OCI-LY7 (cell line): ENCODE results near the gene SERPINB10. TPM values are rescaled to one million over a fixed set of nuclear protein-coding genes. Genes with fewer than 3 reads are reported as not detected.

Experiments
- BruUV-seq: library from RNA; stranded (reverse); fragments of 400-500 nt; replicated peaks from 2 replicates; lab custom pipeline; 2021; lab: Mats Ljungman, UMichigan
- CTCF ChIA-PET: fragments of 300-600 bp; sonication (Branson Sonifier 250); formaldehyde crosslinking; loops from one replicate; lab custom pipeline; 2022; ENCODE audit warnings: antibody characterized with exemption; ENCODE audit not compliant: unreplicated experiment; lab: Charles Lee
- POLR2A ChIA-PET: fragments of 300-600 bp; sonication (Branson Sonifier 250); formaldehyde crosslinking; loops from one replicate; lab custom pipeline; 2022; ENCODE audit warnings: antibody characterized with exemption; lab: Charles Lee
- DNase-seq: peaks from one replicate; pipeline ENCODE4 v3.0.0-alpha.2; 2015; ENCODE audit warnings: low spot score
- H2AFZ ChIP-seq: fragments of 200-600 bp; sonication (generic), shearing (Covaris generic); 2 replicates; pipeline ENCODE4 v1.6.1; 2014; ENCODE audit warnings: mild to moderate bottlenecking, antibody characterized with exemption, low read length, moderate library complexity
- H3K27ac ChIP-seq: fragments of 200-600 bp; sonication (generic); 2 replicates; pipeline ENCODE4 v1.5.1; 2014; ENCODE audit warnings: mixed run types, low read depth, mild to moderate bottlenecking, moderate library complexity, low read length, inconsistent platforms; ENCODE audit not compliant: poor library complexity, severe bottlenecking
- H3K36me3 ChIP-seq: fragments of 200-600 bp; sonication (generic); 2 replicates; pipeline ENCODE4 v1.6.1; 2014; ENCODE audit warnings: mild to moderate bottlenecking, antibody characterized with exemption, low read length, moderate library complexity, mixed read lengths; ENCODE audit not compliant: insufficient read depth
- H3K4me1 ChIP-seq: fragments of 200-600 bp; sonication (generic); 2 replicates; pipeline ENCODE4 v1.5.1; 2014; ENCODE audit warnings: mild to moderate bottlenecking, low read length; ENCODE audit not compliant: insufficient read depth, poor library complexity, severe bottlenecking
- H3K4me2 ChIP-seq: fragments of 200-600 bp; sonication (generic); 2 replicates; pipeline ENCODE4 v1.6.1; 2014; ENCODE audit warnings: mild to moderate bottlenecking, low read length
- H3K4me3 ChIP-seq: fragments of 200-600 bp; sonication (generic); 2 replicates; pipeline ENCODE4 v1.5.1; 2014; ENCODE audit warnings: mild to moderate bottlenecking, low read depth, low read length; ENCODE audit not compliant: poor library complexity, severe bottlenecking
- H3K79me2 ChIP-seq: fragments of 200-600 bp; sonication (generic); 2 replicates; pipeline ENCODE4 v1.6.1; 2016; ENCODE audit warnings: low read depth, mild to moderate bottlenecking, low read length, moderate library complexity, mixed read lengths; ENCODE audit not compliant: insufficient read depth
- H3K9me2 ChIP-seq: fragments of 200-600 bp; sonication (generic); 2 replicates; pipeline ENCODE4 v1.6.1; 2016; ENCODE audit warnings: mild to moderate bottlenecking, low read length, mixed read lengths; ENCODE audit not compliant: insufficient read depth
- H3K9me3 ChIP-seq: fragments of 200-600 bp; sonication (generic); 2 replicates; pipeline ENCODE4 v1.6.1; 2014; ENCODE audit warnings: mild to moderate bottlenecking, mixed run types, low read length, mixed read lengths
- H4K20me1 ChIP-seq: fragments of 200-600 bp; sonication (generic); 2 replicates; pipeline ENCODE4 v1.6.1; 2014; ENCODE audit warnings: mild to moderate bottlenecking, antibody characterized with exemption, low read length, moderate library complexity, mixed read lengths; ENCODE audit not compliant: insufficient read depth
- CTCF ChIP-seq: fragments of 200-600 bp; sonication (generic); conservative IDR thresholded peaks from 2 replicates; pipeline ENCODE4 v1.5.1; 2014; ENCODE audit warnings: mild to moderate bottlenecking, antibody characterized with exemption, low read length, moderate library complexity, mixed read lengths
- EZH2phosphoT487 ChIP-seq: fragments of 200-600 bp; sonication (generic); IDR thresholded peaks from 2 replicates; pipeline ENCODE4 v1.6.1; 2018; ENCODE audit warnings: low read depth, borderline replicate concordance, mild to moderate bottlenecking, mixed run types, antibody characterized with exemption, low read length, moderate library complexity, mixed read lengths
- intact Hi-C: fragments of 100-400 bp; cut with micrococcal nuclease; formaldehyde crosslinking; loops from one replicate; pipeline ENCODE4 v1.10.0; 2022; ENCODE audit not compliant: unreplicated experiment
- total RNA-seq, 2 experiments: library from RNA; depleted of rRNA in 1 of 2; stranded (reverse); fragments of >200 nt in 1 of 2; shearing (Covaris generic) in 1 of 2; gene quantifications; 2 replicates each; pipeline ENCODE4 v1.2.3, GENCODE V29; 2014 to 2022

Gene SERPINB10
- total RNA-seq, 2 experiments from 2014 or later, result not detected

- no peaks in the 10 kb centered on the region for H4K20me1 ChIP-seq
- no peaks in the 10 kb centered on the region for H3K4me1 ChIP-seq
- no peak overlapping the region for H3K4me2 ChIP-seq
- CTCF ChIA-PET, result no interaction called here
- POLR2A ChIA-PET, result no interaction called here
- no peak overlapping the region for H2AFZ ChIP-seq
- no peaks in the 10 kb centered on the region for H3K79me2 ChIP-seq
- H3K27ac ChIP-seq, result no peak overlapping the region
- TF ChIP-seq CTCF, result no peak
- no peak for TF ChIP-seq EZH2phosphoT487
- no peak for DNase-seq
- no peaks in the 10 kb centered on the region for H3K36me3 ChIP-seq
- intact Hi-C loops, result no loop called here
- H3K9me3 ChIP-seq, result no peaks in the 10 kb centered on the region
- no peak overlapping the region for H3K4me3 ChIP-seq
- no TSS peak for BruUV-seq
- no peaks in the 10 kb centered on the region for H3K9me2 ChIP-seq
These were observed 3.7 kb upstream of the SERPINB10 start for GRCh38 chr18:63903851-63904570.

GRCh38 chr18:63904694-63905093, 3.1 kb upstream of the SERPINB10 start:
- H3K4me3 ChIP-seq, result no peak overlapping the region
- DNase-seq, result no peak
- TF ChIP-seq CTCF (no peak), EZH2phosphoT487 (no peak)
- CTCF ChIA-PET, result no interaction called here
- H3K9me3 ChIP-seq, result no peaks in the 10 kb centered on the region
- no peaks in the 10 kb centered on the region for H3K79me2 ChIP-seq
- no peaks in the 10 kb centered on the region for H3K9me2 ChIP-seq
- no peaks in the 10 kb centered on the region for H4K20me1 ChIP-seq
- no TSS peak for BruUV-seq
- H3K27ac ChIP-seq, result no peak overlapping the region
- intact Hi-C loops, result no loop called here
- POLR2A ChIA-PET, result no interaction called here
- H3K36me3 ChIP-seq, result no peaks in the 10 kb centered on the region
- no peak overlapping the region for H2AFZ ChIP-seq
- H3K4me2 ChIP-seq, result no peak overlapping the region
- no peaks in the 10 kb centered on the region for H3K4me1 ChIP-seq

- Histone ChIP-seq H4K20me1 (no peaks in the 10 kb centered on the region), H3K4me3 (no peak overlapping the region), H3K36me3 (no peaks in the 10 kb centered on the region), H3K79me2 (no peaks in the 10 kb centered on the region), H3K27ac (no peak overlapping the region), H3K4me2 (no peak overlapping the region), H3K9me3 (no peaks in the 10 kb centered on the region), H2AFZ (no peak overlapping the region), H3K9me2 (no peaks in the 10 kb centered on the region), H3K4me1 (no peaks in the 10 kb centered on the region)
- CTCF ChIA-PET, result no interaction called here
- BruUV-seq, result no TSS peak
- no peak for TF ChIP-seq CTCF
- TF ChIP-seq EZH2phosphoT487, result no peak
- POLR2A ChIA-PET, result no interaction called here
- intact Hi-C loops, result no loop called here
- DNase-seq, result no peak
These were observed 2.4 kb upstream of the SERPINB10 start for GRCh38 chr18:63905361-63905760.
